Neural crest cell (in vitro differentiated cells): ENCODE data around the gene NELL1. TPM values are rescaled to one million over a fixed set of nuclear protein-coding genes. Genes with fewer than 3 reads are reported as not detected.

ENCODE experiments used
- DNase-seq: peaks from one replicate; pipeline ENCODE4 v3.0.0; 2021; ENCODE audit warnings: low read depth, mixed read lengths, low spot score
- H3K27ac Mint-ChIP-seq: one replicate; pipeline ENCODE4 v1.8.0; 2021; ENCODE audit warnings: mild to moderate bottlenecking, mixed read lengths; ENCODE audit not compliant: unreplicated experiment
- H3K27me3 Mint-ChIP-seq: 2 replicates; pipeline ENCODE4 v1.8.0; 2021; ENCODE audit warnings: low read depth, mild to moderate bottlenecking, mixed read lengths
- H3K36me3 Mint-ChIP-seq: 2 replicates; pipeline ENCODE4 v1.8.0; 2021; ENCODE audit warnings: low read depth, mild to moderate bottlenecking, mixed read lengths
- H3K4me1 Mint-ChIP-seq: 2 replicates; pipeline ENCODE4 v1.8.0; 2021; ENCODE audit warnings: mixed read lengths
- H3K4me3 Mint-ChIP-seq: one replicate; pipeline ENCODE4 v1.8.0; 2021; ENCODE audit warnings: mild to moderate bottlenecking, mixed read lengths
- H3K9me3 Mint-ChIP-seq: 2 replicates; pipeline ENCODE4 v1.8.0; 2021; ENCODE audit warnings: mixed read lengths
- CTCF ChIP-seq: fragments of 200-600 bp; sonication (generic); conservative IDR thresholded peaks from 2 replicates; pipeline ENCODE4 v1.5.0; 2021; ENCODE audit warnings: antibody characterized with exemption, mild to moderate bottlenecking
- total RNA-seq: library from RNA; stranded (reverse); gene quantifications from 2 replicates; pipeline ENCODE4 v1.2.1, GENCODE V29; 2021

Gene NELL1
- total RNA-seq, 1 donor from 2014 or later, result 0.51 TPM

- no peak overlapping the region for H3K4me3 Mint-ChIP-seq
- TF ChIP-seq CTCF, result no peak
- no peaks in the 10 kb centered on the region for H3K36me3 Mint-ChIP-seq
- no peak overlapping the region for H3K27ac Mint-ChIP-seq
- H3K27me3 Mint-ChIP-seq, result no peaks in the 10 kb centered on the region
- H3K4me1 Mint-ChIP-seq, result no peaks in the 10 kb centered on the region
- H3K9me3 Mint-ChIP-seq, result peaks cover 2% of the 10 kb centered on the region
- no peak for DNase-seq
Observed at GRCh38 chr11:21037850-21038249, 368.5 kb downstream of the NELL1 start.

GRCh38 chr11:21038801-21039200, 369.4 kb downstream of the NELL1 start:
- no peaks in the 10 kb centered on the region for H3K36me3 Mint-ChIP-seq
- H3K9me3 Mint-ChIP-seq, result peaks cover 2% of the 10 kb centered on the region
- DNase-seq, result no peak
- H3K4me3 Mint-ChIP-seq, result no peak overlapping the region
- H3K4me1 Mint-ChIP-seq, result no peaks in the 10 kb centered on the region
- H3K27ac Mint-ChIP-seq, result no peak overlapping the region
- H3K27me3 Mint-ChIP-seq, result no peaks in the 10 kb centered on the region
- TF ChIP-seq CTCF, result no peak

GRCh38 chr11:21040630-21041029, 371.2 kb downstream of the NELL1 start:
- no peak for TF ChIP-seq CTCF
- H3K4me1 Mint-ChIP-seq, result no peaks in the 10 kb centered on the region
- peaks cover 2% of the 10 kb centered on the region for H3K9me3 Mint-ChIP-seq
- H3K36me3 Mint-ChIP-seq, result no peaks in the 10 kb centered on the region
- no peaks in the 10 kb centered on the region for H3K27me3 Mint-ChIP-seq
- DNase-seq, result no peak
- H3K27ac Mint-ChIP-seq, result no peak overlapping the region
- H3K4me3 Mint-ChIP-seq, result no peak overlapping the region

GRCh38 chr11:21048626-21049025, 379.2 kb downstream of the NELL1 start:
- Mint-ChIP-seq H3K36me3 (no peaks in the 10 kb centered on the region), H3K27ac (no peak overlapping the region), H3K4me3 (no peak overlapping the region), H3K4me1 (peaks cover 4% of the 10 kb centered on the region), H3K9me3 (no peaks in the 10 kb centered on the region), H3K27me3 (no peaks in the 10 kb centered on the region)
- no peak for TF ChIP-seq CTCF
- no peak for DNase-seq

GRCh38 chr11:21053466-21053865, 384.1 kb downstream of the NELL1 start:
- no peak overlapping the region for H3K27ac Mint-ChIP-seq
- H3K27me3 Mint-ChIP-seq, result no peaks in the 10 kb centered on the region
- H3K9me3 Mint-ChIP-seq, result no peaks in the 10 kb centered on the region
- DNase-seq, result no peak
- no peak overlapping the region for H3K4me3 Mint-ChIP-seq
- no peaks in the 10 kb centered on the region for H3K36me3 Mint-ChIP-seq
- H3K4me1 Mint-ChIP-seq, result peaks cover 3% of the 10 kb centered on the region
- no peak for TF ChIP-seq CTCF

- H3K36me3 Mint-ChIP-seq, result no peaks in the 10 kb centered on the region
- DNase-seq, result no peak
- H3K4me1 Mint-ChIP-seq, result no peaks in the 10 kb centered on the region
- H3K4me3 Mint-ChIP-seq, result no peak overlapping the region
- no peak overlapping the region for H3K27ac Mint-ChIP-seq
- no peaks in the 10 kb centered on the region for H3K9me3 Mint-ChIP-seq
- no peak for TF ChIP-seq CTCF
- H3K27me3 Mint-ChIP-seq, result no peaks in the 10 kb centered on the region
Observed at GRCh38 chr11:21056644-21057043, 387.3 kb downstream of the NELL1 start.
